Cardiac fibroblast (primary cell): ENCODE measurements around the gene SH3RF1.
"Not testable (repeated sequence)": the region's sequence is repeated elsewhere in the genome, so short reads cannot be mapped to it uniquely, and the experiment has no call there.

Experiments used
- DNase-seq, 2 donors: peaks; one replicate each; pipeline versions ENCODE4 v3.0.0 to v3.0.0-alpha.2; 2010; ENCODE audit warnings: low read depth in 2 of 2
- H3K4me3 ChIP-seq, 2 donors: replicated peaks in 1 of 2; 1 replicate in 1 of 2; 2 replicates in 1 of 2; pipeline ENCODE4 v1.5.1; 2011; ENCODE audit warnings: low read depth in 2 of 2, low read length in 2 of 2, mild to moderate bottlenecking in 2 of 2, moderate library complexity in 1 of 2
- TF ChIP-seq, protein P1 (sequence below): IDR thresholded peaks from one replicate; pipeline ENCODE4 v1.5.1; 2011; ENCODE audit warnings: low read depth, mild to moderate bottlenecking, low read length, inconsistent platforms

SH3RF1 gene

DNA sequence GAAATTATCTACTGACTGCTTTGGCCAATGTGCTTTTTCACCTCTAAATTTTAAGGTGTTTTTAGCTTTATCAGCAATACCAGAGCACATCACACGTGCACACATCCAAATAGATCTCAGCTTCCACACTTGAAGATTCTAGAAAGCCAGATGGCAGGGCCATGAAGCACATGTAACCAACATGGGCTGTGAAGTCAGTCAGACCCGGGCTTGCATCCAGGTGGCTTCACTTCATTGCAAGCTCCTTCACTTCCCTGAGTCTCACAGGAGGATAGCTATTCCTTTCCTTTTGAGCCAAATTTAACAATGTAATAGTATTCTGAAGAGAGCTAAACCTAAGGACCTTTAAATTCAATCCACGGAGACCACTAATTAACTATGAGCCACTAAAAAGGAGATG, 86.5 kb downstream of the SH3RF1 start:
- TF ChIP-seq, protein P1, sequence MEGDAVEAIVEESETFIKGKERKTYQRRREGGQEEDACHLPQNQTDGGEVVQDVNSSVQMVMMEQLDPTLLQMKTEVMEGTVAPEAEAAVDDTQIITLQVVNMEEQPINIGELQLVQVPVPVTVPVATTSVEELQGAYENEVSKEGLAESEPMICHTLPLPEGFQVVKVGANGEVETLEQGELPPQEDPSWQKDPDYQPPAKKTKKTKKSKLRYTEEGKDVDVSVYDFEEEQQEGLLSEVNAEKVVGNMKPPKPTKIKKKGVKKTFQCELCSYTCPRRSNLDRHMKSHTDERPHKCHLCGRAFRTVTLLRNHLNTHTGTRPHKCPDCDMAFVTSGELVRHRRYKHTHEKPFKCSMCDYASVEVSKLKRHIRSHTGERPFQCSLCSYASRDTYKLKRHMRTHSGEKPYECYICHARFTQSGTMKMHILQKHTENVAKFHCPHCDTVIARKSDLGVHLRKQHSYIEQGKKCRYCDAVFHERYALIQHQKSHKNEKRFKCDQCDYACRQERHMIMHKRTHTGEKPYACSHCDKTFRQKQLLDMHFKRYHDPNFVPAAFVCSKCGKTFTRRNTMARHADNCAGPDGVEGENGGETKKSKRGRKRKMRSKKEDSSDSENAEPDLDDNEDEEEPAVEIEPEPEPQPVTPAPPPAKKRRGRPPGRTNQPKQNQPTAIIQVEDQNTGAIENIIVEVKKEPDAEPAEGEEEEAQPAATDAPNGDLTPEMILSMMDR: no peak
- H3K4me3 ChIP-seq: no peak overlapping the region
- DNase-seq: no peak

DNA sequence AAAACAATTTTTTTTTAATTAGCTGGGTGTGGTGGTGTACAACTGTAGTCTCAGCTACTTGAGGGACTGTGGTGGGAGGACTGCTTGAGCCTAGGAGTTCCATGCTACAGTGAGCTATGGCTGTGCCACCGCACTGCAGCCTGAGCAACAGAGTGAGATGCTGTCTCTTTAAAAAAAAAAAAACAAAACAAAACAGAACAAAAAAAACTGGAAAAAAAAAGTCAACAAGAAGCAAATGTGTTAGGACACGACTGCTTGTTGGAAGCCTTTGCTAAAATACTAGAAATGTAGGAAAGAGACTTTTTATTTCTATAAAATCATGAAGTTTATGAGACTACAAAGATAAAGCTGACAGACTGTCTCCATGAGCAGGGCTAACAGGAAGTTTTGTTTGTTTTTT, 87.2 kb downstream of the SH3RF1 start:
- H3K4me3 ChIP-seq: no peak overlapping the region
- TF ChIP-seq, protein P1: no peak

DNA sequence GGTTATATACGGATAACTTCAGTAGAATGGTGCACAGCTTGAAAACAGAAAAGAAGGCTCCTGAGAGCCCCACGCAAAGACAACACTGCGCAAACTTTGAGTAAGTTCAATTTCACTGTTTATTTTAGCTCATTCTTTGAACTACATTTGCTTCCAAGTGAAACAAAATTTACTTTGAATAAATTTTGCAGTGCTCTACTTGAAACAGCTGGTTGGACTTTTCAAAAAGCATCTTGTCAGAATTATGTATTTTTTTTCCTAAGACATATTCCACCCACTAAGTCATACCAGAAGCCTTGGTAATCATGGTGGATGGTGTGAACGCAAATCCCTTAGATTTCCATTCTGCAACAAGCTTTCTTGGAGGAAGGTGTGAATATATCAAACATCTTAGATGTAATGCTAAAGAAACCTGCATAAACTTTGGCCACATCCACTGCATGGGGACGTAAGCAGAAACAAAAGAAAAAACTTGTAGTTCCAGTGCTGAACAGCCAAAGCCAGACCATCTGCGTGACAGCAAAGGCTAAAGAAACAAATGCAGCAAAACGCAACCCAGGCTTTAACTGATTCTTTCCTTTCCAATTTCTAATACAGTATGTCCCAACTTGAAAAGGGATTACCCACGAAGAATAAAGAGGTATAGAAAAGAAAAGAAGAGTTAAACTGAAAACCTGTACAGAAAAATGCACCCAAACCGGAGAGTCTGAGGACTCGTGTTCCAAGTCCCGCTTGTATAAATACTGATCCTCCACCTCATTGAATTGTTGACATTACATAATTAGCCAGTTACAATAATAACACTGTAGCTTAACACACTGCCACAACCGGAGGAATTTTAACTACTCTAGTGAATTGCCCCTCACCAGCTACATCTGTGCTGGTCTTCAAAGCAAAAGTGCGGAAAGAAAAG, 90.9 kb downstream of the SH3RF1 start:
- peak in 1 of 2 donors; percentile 25 for DNase-seq
- no peak overlapping the region for H3K4me3 ChIP-seq

More for the DNA sequence above, 87.2 kb downstream of the SH3RF1 start:
- no peak for DNase-seq

DNA sequence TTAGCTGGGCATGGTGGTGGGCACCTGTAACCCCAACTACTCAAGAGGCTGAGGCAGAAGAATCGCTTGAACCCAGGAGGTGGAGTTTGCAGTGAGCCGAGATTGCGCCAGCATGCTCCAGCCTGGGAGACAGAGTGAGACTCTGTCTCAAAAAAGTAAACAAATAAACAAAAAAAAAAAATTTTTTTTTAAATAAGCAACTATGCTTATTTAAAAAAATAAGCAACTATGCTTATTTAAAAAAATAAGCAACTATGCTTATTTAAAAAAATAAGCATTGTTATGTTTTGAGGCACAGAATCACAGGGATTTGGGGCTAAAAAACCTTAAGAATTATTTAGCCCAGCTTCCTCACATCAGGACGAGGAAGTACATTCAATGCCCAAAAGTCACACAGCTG, 92.7 kb downstream of the SH3RF1 start:
- not testable (repeated sequence) for H3K4me3 ChIP-seq, DNase-seq

More for the DNA sequence above, 90.9 kb downstream of the SH3RF1 start:
- TF ChIP-seq, protein P1: no peak

DNA sequence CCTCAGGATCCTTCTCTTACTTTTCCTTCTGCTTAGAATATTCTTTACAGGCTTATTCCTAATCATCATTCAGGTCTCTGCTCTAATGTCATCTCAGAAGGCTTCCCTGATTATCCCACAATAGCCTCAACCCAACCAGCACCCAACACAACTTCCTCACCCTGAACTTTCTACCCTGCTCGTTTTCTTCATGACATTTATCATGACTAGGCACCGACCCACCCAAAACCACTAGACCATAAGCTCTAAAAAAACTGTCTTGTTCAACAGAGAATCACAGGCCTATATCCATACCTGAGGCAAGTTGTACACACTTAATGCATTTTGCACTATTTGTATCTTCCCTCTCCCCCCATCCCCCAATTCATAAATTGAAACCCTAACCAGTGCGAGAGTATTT, 95.3 kb downstream of the SH3RF1 start:
- no peak overlapping the region for H3K4me3 ChIP-seq
- DNase-seq: no peak
- TF ChIP-seq, protein P1: no peak

DNA sequence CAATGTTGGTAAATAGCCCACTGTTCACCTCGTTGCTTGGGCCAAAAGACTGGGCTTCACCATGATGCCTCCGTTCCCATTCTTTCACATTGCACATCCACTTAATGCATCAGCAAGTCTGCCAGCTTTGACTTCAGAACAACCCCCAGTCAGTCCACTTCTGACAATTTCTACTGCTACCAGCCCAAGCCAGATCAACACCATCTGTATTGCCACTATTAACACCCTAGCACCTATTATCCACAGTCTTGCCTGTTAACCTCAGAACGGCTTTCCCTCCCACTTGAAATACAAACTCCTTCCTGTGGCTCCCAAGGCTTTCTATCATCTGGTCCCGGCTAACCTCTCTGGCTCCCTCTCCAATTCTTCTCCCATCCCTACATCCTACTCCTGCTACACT, 95.7 kb downstream of the SH3RF1 start:
- no peak for DNase-seq
- no peak overlapping the region for H3K4me3 ChIP-seq
- TF ChIP-seq, protein P1: no peak

DNA sequence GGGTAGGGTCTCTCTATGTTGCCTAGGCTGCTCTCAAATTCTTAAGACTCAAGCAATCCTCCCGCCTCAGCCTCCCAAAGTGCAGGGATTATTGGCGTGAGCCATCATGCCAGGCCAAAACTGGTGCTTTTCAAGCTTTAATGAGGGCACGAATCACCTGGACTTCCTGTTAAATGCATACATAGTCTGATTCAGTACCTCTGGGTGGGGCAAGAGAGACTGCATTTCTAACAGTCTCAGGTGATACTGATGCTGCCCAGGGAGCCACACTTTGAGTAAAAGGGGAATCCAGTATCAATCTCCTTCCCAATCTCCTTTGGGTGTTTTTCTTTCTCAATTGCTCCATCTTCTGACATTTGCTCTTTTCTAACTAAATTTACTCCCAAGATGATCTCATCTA, 96.5 kb downstream of the SH3RF1 start:
- no peak for DNase-seq
- H3K4me3 ChIP-seq: no peak overlapping the region
- TF ChIP-seq, protein P1: no peak
